ENCODE results near the gene SGIP1.

The SGIP1 gene, protein sequence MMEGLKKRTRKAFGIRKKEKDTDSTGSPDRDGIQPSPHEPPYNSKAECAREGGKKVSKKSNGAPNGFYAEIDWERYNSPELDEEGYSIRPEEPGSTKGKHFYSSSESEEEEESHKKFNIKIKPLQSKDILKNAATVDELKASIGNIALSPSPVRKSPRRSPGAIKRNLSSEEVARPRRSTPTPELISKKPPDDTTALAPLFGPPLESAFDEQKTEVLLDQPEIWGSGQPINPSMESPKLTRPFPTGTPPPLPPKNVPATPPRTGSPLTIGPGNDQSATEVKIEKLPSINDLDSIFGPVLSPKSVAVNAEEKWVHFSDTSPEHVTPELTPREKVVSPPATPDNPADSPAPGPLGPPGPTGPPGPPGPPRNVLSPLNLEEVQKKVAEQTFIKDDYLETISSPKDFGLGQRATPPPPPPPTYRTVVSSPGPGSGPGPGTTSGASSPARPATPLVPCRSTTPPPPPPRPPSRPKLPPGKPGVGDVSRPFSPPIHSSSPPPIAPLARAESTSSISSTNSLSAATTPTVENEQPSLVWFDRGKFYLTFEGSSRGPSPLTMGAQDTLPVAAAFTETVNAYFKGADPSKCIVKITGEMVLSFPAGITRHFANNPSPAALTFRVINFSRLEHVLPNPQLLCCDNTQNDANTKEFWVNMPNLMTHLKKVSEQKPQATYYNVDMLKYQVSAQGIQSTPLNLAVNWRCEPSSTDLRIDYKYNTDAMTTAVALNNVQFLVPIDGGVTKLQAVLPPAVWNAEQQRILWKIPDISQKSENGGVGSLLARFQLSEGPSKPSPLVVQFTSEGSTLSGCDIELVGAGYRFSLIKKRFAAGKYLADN

DNA sequence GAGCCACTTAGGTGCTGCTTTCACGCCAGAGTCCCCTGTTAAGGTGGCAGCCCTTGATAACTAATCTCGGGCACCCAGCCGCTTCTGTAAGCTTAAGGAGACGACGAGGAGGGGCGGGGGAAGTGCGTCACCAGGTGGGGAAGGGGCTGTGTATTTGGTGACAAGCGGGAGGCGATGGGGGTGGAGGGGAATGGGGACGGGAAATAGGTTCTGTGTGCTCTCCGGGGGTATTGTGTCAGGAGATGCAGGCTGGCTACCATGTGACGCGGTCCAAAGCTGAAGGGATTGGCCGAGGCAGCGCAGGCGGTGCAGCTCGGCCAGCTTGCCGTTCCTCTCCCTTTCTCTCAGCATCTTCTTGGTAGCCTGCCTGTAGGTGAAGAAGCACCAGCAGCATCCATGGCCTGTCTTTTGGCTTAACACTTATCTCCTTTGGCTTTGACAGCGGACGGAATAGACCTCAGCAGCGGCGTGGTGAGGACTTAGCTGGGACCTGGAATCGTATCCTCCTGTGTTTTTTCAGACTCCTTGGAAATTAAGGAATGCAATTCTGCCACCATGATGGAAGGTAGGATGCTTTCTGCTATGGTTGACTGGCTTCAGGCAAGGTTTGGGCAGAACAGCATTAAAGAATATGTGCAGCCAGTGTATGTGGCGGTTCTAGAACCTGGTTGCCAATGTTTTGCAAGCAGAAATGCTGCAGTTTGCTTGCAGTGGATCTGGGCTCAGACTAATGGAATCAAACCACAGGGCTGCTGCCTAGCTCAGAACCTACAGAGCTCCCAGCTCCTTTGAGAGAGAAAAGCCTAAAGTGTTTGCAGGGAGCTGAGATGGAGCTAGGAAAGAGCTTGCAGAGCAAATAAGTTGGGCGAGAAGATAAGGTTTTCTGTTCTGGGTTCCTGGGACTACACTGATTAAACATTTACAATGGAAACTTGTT lies at the start of gene SGIP1:
Gene SGIP1 (plus strand): TSS at position 350 of the 937 bp plus-strand sequence. CDS start 206 bp downstream, at position 556.
- DNase-seq: peak; percentile 18

DNA sequence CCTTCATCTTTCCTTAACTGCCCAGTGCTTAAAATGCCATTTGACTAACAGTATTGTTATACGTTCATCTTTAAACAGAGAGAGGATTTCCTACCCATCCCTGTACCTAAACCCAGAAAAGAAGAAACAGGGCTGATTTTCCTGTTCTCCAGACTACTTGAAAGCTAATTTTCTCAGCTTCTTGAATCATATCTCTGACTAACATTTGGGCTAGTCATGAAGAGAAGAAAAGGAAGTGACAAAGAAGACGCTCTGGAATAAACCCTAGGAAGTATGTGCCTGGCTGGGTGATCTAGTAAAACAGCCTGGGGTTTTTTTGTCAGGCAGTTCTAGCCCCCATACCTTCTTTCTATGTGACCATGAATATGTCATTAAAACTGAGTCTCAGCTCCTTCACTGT lies 44.8 kb upstream of the SGIP1 start:
- no peak for DNase-seq

DNA sequence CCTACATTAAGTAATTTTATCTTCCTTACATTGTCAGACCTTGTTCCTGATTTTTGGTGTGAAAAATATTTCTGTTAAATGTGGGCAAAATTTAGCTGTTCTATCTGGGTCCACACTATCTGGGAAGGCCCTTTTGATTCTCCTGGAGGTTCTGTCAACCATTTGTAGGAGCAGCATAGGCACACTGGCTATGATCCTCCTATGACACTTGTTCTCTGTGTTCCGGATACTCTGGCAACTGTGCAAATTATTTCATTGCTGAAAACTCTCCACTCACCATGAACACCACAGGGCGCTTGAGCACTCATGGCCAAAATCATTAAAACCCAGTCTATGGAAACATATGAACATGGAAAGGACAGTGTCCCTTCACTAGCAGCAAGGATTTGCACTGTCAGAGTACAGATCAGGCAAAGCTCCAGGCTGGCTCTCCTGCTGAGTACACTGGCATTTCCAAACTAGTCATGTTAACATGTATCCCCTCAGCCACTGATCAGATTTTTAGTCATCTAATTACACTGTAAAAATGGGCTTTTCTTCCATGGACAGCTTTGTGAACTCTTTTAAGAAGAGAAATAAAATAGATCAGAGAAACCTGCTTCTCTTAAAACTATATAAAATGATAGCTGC lies 43.9 kb upstream of the SGIP1 start:
- no peak for DNase-seq

DNA sequence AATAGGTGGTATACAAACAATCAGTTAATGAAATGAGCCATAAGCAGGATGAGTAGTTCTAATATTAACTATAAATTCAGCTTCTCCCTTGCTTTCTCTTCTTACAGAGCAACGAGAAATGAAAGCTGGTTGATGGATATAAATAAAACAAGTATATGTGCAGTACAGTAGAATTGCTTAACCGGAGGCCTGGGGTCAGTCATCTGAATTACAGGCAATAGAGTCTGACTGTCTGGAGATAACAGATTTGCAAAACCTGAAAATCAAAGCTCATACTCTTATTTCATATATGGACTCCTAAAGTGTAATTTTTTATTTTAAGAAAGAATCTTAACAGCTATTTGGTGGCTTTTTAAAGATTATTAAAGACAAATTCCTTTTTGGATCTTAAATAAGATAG lies 43.1 kb upstream of the SGIP1 start:
- no peak for DNase-seq

DNA sequence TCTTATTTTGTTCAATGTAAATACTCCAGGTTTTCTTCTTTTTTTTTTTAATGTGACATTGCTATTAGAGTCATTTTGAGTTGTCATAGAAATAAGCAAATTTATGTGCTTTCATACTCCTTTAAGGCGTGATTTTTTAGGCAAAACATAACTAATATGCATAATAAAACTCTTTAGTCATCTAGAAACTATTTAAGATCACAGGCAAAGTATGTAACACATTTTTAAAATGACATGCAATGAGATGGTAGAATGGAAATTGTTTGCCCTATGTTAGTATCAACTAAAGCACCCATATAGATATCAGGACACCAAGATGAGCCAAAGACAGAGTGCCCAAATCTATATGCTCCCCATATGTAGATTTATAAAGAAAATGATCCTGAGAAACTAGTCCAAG lies 41.5 kb upstream of the SGIP1 start:
- no peak for DNase-seq

DNA sequence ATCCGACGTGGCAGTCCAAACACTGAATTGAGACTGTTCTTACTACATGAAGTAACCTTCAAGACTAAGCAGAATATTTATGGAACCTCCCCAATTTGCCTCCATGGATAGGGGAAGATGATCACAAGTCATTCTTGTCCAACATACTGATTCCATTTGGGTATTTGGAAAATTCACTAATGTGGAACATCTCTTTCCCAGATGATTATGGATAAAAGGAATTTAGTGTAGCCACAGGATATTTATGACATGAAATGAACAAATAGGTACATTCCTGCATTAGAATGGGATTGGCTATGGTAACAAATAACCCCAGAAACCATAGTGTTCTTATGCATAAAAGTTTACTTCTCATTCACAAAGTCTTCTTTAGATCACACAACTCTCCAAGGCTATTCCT lies 40.2 kb upstream of the SGIP1 start:
- DNase-seq: no peak

DNA sequence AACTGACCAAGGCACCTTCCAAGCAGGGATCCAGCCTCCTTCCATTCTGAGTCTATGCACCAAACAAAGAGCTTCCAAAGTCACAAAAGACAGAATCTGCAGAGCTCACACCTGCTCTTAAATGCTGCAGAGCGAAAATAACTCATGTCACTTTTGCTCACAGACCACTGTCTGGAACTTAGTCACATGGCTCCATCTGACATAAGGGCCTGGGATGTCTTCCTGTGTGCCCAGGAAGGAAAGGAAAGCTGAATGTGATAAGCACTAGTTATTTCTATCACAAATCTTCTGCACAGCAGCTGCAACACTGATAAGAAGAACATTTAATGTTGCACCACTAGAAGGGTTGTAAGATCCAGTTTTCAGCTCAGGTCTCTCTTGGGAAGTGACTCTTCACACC lies 39.5 kb upstream of the SGIP1 start:
- no peak for DNase-seq

DNA sequence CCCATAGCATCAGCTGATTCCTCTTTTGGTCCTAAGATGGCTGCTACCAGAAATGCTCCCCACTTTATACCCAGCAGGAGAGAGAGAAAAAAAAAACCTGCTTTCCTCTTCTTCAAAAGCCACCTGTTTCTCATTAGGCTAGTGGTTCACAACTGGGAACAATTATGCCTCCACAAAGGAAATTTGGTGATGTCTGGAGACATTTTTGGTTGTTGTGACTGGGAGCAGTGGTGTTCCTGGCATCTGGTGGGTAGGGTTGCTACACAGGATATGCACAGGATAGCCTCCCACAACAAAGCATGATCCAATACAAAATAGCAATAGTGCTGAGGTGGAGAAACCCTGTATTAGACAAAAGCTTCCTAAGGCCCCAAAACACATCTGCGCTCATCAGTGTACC lies 38.5 kb upstream of the SGIP1 start:
- DNase-seq: no peak

DNA sequence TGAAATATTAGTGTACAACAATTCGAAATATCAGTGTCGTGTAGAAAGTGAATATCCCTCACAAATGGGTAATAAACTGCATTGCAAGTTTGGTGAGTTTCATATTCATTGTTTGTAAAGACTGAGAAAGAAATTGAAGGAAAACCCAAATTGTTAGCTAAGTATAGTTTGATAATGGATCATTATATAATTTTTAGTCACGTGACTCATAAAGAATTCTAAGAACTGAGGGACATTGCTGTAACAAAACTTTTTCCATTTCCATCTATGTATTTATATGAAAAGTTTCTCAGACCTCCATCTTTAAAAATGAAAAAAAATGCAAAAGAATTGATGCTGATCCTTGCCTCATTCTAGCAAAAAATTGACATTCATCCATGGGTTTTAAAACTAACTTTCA lies 36.0 kb upstream of the SGIP1 start:
- no peak for DNase-seq

DNA sequence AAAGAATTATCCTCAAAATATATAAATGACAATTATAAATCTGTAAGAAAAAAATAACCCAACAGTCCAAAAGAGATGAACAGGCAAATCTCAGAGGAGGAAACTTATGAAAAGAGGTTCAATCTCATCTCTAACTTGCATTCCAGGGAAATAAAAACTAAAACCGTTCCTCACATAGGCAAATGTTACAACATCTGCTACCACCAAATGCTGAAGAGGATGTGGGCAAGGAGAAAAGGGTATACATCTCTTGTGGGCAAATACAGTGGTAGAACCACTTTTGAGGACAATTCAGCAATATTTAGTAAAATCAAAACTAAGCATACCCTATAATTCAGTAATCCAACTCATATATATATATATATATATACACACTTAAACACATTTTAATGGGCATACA lies 33.7 kb upstream of the SGIP1 start:
- no peak for DNase-seq

DNA sequence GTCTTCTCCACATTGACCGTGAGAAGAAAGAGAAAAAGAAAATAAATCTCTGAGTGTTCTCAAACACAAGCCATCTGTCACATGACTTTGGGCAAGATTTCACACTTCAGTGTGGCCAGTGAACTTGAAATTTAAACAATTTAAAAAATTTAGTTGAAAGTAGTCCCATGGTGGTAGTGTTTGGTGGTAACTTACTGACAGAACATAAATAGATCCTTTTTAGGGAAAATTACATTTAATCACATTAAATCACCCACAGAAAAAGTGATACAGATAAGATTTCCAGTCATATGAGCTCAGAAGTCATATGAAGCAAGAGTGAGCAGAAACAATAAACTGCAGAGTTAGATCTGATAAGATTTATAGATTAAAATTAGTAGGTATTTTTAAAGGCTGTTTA lies 31.9 kb upstream of the SGIP1 start:
- no peak for DNase-seq

DNA sequence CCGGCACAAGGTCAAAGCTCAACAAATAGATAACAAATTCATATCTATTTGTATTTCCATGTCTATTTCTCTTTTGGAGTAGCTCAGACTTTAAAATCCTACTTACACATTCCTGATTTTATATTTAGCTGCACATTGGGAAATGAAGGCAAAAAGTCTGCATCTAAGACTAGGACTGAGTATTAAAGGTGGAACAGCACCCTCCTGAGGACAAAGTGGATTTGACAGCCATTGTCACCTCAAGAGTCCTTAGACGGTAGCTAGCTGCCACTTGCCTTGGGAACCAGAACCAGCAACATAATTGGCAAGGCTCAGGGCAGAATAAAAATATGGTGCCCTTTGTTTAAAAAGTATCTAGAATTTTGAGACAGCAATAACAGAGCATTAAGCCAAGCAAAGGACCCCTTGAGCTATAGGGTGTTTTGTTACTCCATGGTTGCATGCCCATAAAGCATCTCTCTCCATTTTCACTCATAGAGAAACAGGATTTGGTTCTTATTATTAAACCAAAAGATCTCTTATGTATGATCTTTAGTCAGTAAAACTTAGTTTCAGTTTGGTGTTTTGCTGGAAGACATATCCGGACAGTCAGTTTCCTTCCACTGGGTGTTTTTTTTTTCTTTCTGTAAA lies 30.0 kb upstream of the SGIP1 start:
- peak; percentile 18 for DNase-seq

DNA sequence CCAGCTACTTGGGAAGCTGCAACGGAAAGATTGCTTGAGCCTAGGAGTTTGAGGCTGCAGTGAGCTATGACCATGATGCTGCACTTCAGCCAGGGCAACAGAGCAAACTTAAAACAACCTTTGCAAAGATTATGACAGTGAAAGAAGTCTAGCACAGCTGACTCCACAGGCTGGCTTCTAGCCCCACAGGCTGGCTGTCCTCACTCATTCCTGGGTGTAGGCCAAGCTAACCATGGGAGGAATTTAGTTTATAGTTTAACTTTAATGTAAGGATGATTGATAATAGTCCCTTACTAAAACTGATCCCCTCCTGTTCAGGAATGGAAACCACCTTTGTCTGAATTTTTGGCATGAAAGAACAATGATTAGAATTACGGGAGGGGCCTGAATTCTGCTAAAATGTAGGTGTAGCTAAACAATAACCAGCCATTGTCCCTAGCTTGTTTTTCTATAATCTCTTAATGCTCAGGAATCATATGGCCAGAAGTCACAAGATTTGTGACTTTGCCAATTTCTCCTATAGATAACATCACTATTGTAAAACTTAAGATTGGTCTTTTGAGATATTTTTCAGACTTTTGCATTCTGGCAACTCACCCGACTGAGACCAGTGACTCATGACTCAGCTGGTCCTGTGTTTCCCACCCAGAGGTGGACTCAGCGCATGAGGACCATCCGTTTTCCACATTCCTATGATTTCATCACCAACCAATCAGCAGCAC lies 28.1 kb upstream of the SGIP1 start:
- DNase-seq: no peak

DNA sequence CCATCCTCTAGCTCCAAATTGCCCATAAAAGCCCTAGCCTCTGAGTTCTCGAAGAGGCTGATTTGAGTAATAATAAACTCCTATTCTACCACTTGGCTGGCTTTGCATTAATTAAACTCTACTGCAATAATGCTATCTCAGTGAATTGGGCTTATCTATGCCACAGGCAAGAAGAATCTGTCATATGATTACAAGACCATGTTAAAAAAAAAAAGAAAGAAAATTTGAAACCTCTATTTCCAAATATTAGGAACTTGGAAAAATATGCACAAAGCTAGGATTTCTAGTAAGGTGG lies 27.6 kb upstream of the SGIP1 start:
- DNase-seq: no peak

DNA sequence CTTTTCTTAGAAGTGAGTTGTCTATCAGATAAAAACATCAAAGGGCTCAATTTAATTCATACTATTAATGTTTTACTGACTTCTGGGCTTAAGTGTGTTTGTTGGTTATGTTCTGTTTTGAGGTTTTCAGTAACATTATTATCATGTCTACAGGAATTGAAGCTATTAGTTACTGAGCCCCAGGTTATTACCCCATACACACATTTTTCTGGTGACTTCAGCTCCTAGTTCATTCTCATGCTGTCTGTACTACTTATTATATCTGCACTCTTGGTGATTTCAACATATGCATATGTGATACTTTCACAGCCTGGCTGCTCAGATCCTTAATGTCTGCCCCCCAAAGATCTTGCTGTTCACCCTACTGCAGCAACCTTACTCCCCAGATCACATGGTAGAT lies 27.0 kb upstream of the SGIP1 start:
- no peak for DNase-seq

DNA sequence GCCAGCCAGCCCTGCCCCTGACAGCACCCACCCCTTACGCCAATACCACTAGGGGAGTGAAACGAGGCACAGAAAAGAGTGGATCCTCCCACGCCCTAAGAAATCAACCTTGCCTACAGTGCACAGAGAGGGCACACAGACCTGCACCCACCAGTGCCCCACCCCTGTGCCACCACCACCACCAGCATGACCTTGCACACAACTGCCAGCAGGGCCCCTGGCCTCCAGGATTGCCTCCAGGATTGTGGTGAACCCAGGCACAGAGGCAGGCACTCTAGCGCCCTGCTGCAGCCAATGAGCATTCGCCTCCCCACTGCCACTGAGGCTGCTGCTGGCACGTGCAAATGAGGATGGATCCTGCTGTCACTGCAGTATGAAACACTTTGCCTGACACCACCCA lies 23.5 kb upstream of the SGIP1 start:
- no peak for DNase-seq

DNA sequence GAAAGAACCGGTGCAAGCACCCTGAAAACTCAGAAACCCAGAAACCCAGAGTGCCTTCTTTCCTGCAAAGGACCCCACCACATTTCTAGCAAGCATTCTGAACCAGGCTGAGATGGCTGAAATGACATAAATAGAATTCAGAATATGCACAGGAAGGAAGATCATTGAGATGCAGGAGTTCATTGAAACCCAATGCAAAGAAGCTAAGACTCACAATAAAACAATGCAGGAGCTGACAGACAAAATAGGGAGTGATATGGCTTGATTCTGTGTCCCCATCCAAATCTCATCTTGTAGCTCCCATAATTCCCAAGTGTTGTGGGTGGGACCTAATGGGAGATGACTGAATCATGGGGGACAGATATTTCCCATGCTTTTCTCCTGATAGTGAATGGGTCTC lies 22.8 kb upstream of the SGIP1 start:
- DNase-seq: no peak

DNA sequence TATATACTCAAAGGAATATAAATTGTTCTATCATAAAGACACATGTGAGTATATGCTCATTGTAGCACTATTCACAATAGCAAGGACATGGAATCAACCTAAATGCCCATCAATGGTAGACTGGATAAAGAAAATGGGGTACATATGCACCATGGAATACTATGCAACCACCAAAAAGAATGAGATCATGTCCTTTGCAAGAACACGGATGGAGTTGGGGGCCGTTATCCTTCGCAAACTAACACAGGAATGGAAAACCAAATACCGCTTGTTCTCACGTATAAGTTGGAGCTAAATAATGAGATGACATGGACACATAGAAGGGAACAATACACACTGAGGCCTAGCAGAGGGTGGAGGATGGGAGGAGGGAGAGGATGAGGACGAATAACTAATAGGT lies 16.0 kb upstream of the SGIP1 start:
- no peak for DNase-seq

DNA sequence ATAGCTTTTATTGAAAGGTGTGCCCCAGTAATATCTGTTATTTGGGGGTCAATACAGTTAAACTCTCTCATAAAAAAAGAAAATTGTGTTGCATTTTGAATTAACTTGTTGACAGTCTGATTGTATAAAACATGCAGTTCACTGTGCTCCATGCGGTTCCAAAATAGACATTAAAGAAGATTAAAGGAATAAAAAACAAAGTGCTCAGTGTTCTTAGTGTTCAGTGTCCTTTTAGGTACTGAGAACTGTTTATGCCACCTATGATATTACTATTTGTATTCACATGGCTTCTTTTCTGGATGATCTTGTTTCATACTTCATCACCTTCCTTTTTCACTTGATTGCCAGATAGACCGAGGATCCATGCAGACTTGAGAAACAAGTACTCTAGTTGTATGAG lies 15.3 kb upstream of the SGIP1 start:
- DNase-seq: no peak

DNA sequence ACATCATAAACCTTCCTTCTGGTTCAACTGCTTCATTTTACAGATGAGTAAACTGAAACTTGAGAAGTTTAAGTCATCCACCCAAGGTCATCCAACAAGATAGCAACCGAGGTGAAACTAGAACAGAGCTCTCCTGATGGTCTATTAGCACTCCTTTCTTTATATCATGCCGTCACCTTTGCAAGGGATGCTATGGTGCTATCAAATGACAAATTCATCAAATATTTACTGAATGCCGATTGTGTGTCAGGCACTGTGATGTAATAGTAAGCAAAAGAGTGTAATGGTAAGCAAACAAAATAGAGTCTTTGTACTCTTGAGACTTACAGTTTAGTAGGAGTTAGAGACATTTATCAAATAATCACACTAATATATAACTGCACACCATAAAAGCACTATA lies 14.0 kb upstream of the SGIP1 start:
- peak; percentile 11 for DNase-seq

DNA sequence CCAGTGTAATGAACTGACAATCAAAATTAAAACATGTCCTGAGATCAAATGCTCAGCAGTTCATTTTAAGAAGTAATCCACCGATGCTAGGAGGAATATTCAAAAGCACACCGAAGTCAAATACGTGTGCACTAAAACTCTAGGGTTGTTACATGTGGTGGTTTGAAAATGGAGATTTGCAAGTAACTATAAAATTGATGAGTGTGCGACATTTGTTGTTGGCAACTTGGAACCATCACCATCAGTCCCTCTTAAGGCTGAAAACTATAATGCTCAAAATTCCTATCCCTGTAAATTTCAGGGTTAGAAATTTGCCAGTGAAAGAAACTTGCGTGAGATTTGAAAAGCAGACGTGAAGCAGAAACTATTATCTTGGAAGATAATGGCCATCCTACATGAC lies 13.3 kb upstream of the SGIP1 start:
- DNase-seq: no peak

Measured in NCI-H510A (cell line).